ENCODE results near the gene TEKT5.
A peak's percentile ranks its signal among the peaks of the same experiment; 100 is the strongest.

DNA sequence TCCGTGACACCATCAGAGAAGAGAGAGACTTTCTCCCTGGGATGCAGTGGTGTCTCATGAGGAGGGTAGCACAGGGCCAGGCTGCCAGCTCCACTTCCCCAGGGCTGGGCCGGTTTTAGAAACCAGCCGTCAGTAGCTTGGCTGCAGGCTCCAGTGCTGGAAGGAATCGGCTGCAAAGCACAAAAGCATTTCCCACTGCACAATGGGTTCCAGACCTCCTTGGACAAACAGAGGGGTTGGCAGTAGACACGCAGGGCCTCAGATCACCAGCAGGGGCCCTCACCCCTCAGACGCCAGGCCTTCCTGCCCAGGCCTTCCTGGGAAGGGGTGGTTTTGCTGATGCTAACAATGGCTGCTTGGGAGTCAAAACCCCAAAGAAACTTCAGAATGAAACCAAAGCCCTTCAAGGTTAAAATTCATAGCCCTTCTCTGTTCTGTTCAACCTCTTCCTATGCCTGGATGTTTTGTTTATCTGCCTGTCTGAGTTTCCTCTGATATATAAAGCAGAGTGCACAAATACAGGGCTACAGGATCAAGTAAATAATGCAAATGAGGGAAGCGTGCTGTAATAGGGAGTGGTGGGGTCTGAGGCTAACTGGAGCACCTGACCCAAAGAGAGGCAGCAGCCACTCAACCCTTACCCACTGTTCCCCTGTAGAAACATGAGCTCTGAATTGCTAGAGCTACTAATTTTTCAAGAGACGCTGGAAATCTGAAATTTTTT is 26.2 kb downstream of the TEKT5 start:
- TF ChIP-seq POLR2A (IDR thresholded peaks at IDR 0.05), result no peak
- TF ChIP-seq POLR2AphosphoS5 (IDR thresholded peaks at IDR 0.05), result no peak
- TF ChIP-seq, protein P1, sequence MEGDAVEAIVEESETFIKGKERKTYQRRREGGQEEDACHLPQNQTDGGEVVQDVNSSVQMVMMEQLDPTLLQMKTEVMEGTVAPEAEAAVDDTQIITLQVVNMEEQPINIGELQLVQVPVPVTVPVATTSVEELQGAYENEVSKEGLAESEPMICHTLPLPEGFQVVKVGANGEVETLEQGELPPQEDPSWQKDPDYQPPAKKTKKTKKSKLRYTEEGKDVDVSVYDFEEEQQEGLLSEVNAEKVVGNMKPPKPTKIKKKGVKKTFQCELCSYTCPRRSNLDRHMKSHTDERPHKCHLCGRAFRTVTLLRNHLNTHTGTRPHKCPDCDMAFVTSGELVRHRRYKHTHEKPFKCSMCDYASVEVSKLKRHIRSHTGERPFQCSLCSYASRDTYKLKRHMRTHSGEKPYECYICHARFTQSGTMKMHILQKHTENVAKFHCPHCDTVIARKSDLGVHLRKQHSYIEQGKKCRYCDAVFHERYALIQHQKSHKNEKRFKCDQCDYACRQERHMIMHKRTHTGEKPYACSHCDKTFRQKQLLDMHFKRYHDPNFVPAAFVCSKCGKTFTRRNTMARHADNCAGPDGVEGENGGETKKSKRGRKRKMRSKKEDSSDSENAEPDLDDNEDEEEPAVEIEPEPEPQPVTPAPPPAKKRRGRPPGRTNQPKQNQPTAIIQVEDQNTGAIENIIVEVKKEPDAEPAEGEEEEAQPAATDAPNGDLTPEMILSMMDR (IDR thresholded peaks at IDR 0.05), result peak in 3 of 7 experiments; percentile 29 to 39 (median 34)
- TF ChIP-seq EP300 (IDR thresholded peaks at IDR 0.05), result no peak

Data from stomach (tissue), 4 donors.